HG03521 (cell line): Measurements from ENCODE around the gene FOCAD.
A peak's percentile ranks its signal among the peaks of the same experiment; 100 is the strongest.
"Not testable (repeated sequence)": the region's sequence is repeated elsewhere in the genome, so short reads cannot be mapped to it uniquely, and the experiment has no call there.

Experiments
- ATAC-seq: cut with Tn5 transposase; IDR thresholded peaks from one replicate; pipeline ENCODE4 v1.9.1; 2021; ENCODE audit warnings: mild to moderate bottlenecking, moderate library complexity; ENCODE audit not compliant: unreplicated experiment

Gene FOCAD

DNA sequence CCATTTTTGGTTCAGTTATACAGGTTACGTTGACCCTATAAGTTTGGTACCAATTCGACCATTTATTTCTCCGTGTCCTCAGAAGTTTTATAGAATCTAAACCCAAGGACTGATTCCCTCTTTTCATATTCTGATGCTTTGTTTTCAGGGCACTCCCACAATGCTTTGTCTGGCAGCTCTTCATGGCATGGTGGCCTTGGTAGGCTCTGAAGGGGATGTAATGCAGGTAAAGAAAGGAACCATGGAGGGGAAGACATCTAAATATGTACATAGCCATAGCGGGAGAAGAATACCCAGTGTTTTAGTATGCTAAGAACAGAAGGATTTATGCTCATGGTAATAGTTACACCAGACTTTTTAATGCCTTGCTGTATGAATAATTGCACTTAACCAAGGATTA, 264.6 kb downstream of the FOCAD start:
- ATAC-seq = no peak

- no peak for ATAC-seq
Measured at GRCh38 chr9:20950707-20951106, 266.6 kb downstream of the FOCAD start.

- ATAC-seq = no peak
Measured at GRCh38 chr9:20962536-20963225, 278.6 kb downstream of the FOCAD start.

DNA sequence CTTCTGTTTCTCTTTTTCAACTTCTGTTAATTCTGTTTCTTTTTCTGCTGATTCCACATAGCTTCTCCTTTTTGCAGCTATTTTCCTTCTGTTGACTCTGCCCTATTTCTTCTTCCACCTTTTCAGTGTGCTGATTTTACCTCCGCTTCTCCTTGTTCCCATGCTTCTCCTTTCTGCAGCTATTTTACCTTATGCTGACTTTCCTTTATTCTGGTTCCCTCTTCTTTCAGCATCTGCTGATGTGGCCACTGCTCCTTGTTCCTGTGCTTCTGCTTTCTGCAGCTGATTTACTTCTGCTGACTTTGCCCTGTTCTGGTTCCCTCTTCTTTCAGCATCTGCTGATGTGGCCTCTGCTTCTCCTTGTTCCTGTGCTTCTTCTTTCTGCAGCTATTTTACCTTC, 288.6 kb downstream of the FOCAD start:
- no peak for ATAC-seq

DNA sequence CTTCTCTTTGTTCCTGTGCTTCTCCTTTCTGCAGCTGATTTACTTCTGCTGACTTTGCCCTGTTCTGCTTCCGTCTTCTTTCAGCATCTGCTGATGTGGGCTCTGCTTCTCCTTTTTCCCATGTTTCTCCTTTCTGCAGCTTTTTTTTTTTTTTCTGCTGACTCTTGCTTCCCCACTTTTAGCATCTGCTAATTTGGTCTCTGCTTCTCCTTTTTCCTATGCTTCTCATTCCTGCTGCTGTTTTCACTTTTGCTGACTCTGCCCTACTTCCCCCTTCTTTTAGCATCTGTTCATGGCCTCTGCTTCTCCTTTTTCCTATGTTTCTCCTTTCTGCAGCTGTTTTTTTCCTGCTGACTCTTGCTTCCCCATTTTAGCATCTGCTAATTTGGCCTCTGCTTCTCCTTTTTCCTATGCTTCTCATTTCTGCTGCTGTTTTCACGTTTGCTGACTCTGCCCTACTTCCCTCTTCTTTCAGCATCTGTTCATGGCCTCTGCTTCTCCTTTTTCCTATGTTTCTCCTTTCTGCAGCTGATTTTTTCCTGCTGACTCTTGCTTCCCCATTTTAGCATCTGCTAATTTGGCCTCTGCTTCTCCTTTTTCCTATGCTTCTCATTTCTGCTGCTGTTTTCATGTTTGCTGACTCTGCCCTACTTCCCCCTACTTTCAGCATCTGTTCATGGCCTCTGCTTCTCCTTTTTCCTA, 289.3 kb downstream of the FOCAD start:
- not testable (repeated sequence) for ATAC-seq

DNA sequence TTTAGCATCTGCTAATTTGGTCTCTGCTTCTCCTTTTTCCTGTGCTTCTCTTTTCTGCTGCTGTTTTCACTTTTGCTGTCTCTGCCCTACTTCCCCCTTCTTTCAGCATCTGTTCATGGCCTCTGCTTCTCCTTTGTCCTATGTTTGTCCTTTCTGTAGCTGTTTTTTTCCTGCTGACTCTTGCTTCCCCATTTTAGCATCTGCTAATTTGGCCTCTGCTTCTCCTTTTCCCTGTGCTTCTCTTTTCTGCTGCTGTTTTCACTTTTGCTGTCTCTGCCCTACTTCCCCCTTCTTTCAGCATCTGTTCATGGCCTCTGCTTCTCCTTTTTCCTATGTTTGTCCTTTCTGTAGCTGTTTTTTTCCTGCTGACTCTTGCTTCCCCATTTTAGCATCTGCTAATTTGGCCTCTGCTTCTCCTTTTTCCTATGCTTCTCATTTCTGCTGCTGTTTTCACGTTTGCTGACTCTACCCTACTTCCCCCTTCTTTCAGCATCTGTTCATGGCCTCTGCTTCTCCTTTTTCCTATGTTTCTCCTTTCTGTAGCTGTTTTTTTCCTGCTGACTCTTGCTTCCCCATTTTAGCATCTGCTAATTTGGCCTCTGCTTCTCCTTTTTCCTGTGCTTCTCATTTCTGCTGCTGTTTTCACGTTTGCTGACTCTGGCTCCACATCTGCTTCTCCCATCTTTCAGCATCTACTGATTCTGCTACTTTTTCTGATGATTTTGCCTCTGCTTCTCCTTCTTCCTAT, 290.3 kb downstream of the FOCAD start:
- ATAC-seq = not testable (repeated sequence)

DNA sequence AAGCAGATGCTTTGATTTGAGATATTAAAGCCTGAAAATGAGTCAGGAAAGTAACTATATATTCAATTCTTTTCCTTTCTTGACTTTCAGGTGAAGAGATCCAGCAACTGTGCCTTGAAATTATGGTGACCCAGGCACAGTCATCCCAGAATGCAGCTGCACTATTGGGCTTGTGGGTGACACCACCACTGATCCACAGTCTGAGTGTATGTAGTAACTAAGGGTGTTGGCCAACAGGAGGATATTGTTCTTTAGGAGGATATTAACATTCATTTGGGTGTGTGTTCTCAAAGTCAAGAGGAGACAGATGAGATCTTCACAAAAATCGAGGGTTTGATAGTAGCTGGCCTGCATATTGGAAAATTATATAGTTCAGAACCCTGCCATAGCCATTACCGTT, 294.2 kb downstream of the FOCAD start:
- no peak for ATAC-seq

DNA sequence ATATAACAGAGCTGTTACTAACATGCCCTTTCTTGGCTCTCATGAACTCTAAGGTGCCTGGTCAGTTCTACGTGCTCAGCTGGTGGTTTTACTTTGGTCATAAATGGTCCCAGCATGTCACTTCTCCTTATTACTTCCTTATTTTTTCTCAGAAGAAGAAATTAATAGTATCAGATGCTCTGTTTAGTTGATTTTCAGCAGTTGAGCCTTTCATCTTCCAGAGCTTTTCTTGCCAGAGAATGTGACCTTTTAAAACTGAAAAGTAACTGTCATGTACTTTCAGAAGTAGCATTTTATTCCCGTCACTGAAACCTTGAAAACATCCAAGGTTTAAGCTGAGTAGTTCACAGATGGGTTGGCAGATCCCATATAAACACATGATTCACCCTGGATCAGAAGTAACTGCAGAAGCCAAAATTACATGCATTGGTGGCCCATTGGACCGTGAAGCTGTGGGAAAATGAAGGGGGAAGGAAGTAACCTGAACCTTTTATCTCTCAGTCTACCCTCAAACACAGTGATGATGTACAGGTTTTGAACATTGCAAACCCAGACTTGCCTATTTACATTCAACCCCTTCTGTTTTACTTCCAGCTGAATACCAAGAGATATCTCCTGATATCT, 296.9 kb downstream of the FOCAD start:
- no peak for ATAC-seq

DNA sequence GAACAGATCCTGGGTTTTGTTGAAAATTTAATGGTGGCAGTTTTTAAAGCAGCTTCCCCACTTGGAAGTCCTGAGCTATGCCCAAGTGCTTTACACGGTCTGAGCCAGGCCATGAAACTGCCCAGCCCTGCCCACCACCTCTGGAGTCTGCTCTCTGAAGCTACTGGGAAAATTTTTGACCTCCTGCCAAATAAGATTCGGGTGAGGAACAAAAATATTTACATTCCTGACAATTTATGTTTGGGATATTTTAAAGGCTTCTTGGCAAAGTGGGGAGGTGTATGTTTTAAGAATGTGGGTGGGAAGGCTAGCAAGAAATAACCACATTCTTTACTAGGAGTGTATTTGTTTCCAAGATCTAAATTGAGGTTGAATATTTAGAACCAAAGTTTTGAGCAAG, 297.4 kb downstream of the FOCAD start:
- ATAC-seq = no peak

DNA sequence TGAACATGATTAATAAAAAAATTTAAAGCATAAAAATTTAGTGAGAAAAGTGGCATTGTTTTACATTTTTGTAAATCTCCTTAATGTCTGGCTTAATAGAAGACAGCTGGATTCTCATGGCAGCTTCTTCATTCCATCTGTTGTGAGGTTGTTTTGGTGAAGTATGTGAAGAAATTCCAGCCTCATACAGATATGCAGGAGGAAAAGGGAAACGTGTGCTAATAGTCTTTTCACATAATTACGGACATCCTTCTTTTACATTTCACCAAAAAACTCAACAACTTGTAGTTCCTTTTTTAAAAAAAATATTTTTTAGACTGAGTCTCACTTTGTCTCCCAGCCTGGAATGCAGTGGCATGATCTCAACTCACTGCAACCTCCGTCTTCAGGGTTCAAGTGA, 300.4 kb downstream of the FOCAD start:
- ATAC-seq = no peak

DNA sequence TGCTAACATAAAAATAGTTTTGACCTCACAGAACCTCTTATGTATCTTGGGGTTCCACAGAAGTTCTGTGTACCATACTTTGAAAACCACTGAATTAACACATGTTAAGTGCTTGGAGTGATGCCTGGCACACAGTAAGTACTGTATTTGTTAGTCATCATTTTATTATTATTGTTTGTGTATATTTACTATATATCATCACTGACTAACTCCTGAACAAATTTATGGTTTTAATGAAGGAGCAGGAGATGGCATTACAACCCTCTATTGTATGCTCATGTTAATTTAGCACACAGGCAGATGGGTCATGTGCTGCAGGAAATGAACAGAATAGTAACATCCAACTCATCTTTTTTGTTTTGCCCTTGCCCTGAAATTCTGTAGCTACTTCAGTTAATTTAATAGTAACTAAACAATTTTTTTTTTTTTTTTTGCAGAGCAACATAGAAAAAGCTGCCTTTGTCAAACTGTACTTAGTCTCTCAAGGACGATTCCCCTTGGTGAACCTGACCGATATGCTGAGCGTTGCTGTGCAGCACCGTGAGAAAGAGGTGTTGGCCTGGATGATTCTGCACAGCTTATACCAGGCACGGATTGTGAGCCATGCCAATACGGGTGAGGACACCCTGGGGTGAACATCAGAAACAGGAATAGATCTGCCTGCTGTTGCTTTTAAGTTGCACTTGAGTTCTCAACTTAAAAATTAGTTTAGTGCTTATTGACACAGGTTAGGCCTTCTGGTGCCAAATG, 302.0 kb downstream of the FOCAD start:
- ATAC-seq = no peak

- ATAC-seq = no peak
Measured at GRCh38 chr9:20987521-20987920, 303.5 kb downstream of the FOCAD start.

GRCh38 chr9:20988061-20988460, 304.0 kb downstream of the FOCAD start:
- ATAC-seq = no peak

- ATAC-seq = no peak
Measured at GRCh38 chr9:20988671-20989315, 304.7 kb downstream of the FOCAD start.

GRCh38 chr9:20989923-20990341, 305.9 kb downstream of the FOCAD start:
- no peak for ATAC-seq

GRCh38 chr9:20990867-20991266, 306.8 kb downstream of the FOCAD start:
- no peak for ATAC-seq

DNA sequence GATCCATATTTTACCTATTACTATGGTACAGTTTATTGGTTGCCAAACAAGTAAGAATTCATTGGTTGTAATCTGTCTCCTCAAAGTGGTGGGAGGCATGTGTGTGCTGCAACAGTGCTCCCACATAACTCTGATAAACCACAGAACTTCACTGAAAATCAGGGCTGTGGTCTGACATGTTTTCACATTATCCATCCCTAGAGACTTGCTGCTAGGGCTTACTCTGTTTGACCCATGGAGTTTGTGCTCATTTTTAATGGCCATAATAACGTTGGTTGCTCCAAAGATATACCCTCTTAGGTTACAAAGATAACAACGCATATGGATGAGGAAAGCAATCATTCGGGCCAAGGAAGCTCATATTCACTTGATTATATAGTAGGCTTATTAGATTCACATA, 310.4 kb downstream of the FOCAD start:
- no peak for ATAC-seq

DNA sequence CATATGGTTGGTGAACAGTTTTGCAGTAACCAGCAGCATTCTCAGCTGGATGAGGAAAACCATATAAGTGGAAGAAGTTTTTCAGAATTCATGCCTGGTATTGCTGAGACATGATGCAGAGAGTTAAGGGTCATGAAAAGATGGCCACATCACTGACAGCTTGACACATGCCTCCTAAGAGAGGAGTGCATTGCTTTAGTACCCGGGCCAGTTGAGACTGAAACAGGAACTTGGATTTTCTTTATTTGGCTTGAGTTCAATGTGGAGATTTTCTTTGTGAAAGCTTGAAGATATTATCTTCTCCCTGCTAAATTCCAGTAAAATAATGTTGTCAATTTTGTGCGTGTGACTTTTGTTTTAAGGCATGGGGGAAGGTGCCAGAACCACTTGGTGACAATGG, 311.6 kb downstream of the FOCAD start:
- no peak for ATAC-seq

DNA sequence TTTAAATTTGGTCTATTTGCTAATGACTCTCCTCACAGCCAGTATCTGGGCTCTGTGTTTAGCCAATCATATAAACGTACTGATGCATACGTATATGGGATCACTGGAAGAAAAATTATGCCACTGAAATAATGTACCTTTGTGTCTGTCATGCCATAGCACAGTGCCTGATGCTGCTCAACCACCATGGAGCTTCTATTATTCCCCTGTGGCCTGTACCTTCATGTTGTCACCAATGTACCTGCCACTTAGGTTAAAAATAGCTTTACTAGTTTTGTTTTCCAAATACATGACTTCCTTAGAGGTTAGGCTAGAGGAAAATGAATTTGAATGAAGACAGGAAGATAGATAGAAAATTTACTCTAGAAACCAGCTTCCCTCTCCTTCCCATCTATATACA, 312.8 kb downstream of the FOCAD start:
- ATAC-seq = no peak

GRCh38 chr9:20997503-20998076, 313.5 kb downstream of the FOCAD start:
- peak; percentile 56 for ATAC-seq
